Measurements from ENCODE around the gene BCAN.

The BCAN gene

DNA sequence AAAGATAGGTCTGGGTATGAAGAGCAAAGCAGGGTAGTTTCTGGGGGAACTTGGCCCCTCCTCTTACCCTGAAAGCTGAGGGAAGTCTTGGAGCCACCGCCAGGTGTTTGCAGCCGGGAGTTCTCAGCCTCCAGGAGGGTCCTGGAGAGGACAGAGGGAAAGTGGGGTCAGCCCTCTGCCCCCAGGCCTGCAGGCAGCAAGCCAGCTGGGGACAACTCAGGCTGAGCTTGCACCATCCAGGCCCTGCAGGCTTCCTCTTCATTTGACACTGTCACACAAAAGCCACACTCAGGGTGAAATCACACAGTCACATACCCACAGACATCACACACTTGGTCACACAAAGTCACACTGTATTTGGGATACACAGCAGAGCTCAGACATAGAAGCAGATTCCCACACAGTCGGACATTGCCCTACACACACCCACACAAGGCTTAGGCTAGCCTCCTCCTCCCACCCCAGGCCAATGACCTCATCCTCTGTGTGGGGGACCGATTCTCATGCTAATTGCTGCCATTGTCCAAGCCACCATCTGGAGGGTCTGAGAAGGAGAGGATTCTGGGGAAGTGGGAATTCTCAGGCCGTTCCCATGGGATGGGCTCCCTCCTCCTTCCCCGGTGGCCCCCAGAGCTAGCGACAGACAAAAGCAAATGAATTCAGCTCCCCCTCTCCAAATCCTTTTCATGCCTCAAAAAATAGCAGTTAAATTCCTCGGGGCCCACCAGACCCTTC, 31.6 kb downstream of the BCAN start:
- H3K4me3 ChIP-seq (ENCODE audit: low read depth, low read length) = peak overlapping the region; percentile 81

DNA sequence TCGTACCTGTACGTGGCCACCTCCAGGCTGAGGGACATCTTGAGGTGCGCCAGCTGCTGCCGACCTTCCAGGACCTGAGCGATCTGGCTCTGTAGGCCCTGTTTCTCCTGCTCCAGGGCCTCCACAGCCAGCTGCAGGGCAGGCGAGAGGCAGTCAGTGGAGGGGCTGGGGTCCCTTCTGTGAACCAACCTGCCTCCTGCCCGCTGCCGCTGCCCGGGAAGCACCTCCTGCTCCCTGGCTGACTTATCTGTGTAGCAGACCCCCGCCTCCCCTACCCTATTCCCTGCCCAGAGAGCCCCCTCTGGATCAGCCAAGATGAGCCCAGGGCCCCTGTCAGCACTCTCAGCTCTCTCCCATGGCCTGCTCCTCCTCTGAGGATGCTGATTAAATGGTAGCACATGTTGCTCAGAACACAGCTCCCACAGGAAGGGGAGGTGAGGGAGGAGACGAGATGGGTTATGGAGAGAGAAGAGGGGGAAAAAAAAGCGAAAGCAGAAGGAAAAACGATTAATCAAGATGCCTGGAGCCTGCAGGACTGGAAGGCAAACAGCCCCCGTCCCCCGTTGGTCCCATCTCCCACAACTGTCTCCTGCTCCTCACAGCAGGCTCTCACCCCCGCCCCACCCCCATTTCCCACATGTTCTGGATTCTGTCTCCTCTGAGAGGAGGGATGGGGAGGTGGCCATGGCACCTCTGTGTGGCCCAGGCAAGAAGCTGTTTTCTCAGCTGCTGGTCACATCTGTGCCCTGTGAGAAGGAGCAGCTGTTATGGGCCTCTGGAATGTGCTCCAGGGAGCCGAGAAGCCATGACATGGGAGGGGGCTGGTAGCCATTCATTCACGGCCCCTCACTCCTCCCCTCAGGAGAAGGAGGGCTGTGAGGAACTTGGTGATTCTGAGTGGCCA, 33.5 kb downstream of the BCAN start:
- Histone ChIP-seq H3K4me3 (ENCODE audit: low read depth, low read length) (peak overlapping the region; percentile 81), H3K4me1 (ENCODE audit: control insufficient read depth, insufficient read depth, low read length) (peaks cover 46% of the 10 kb centered on the region), H3K9ac (ENCODE audit: low read length) (peak overlapping the region; percentile 96), H3K27ac (ENCODE audit: low read depth, low read length) (peak overlapping the region; percentile 95; the same call in 1 of the 2 replicates), H3K27me3 (ENCODE audit: control insufficient read depth, insufficient read depth, low read length) (no peaks in the 10 kb centered on the region), H3K9me3 (ENCODE audit: control insufficient read depth, insufficient read depth, low read depth, low read length) (no peaks in the 10 kb centered on the region), H3K36me3 (ENCODE audit: control insufficient read depth, insufficient read depth, low read length) (peaks cover 40% of the 10 kb centered on the region)

More for the DNA sequence above, 31.6 kb downstream of the BCAN start:
- Histone ChIP-seq H3K4me1 (ENCODE audit: control insufficient read depth, insufficient read depth, low read length) (peaks cover 64% of the 10 kb centered on the region), H3K27ac (ENCODE audit: low read depth, low read length) (peak overlapping the region; percentile 77), H3K9ac (ENCODE audit: low read length) (peak overlapping the region; percentile 96), H3K27me3 (ENCODE audit: control insufficient read depth, insufficient read depth, low read length) (no peaks in the 10 kb centered on the region), H3K9me3 (ENCODE audit: control insufficient read depth, insufficient read depth, low read depth, low read length) (no peaks in the 10 kb centered on the region), H3K36me3 (ENCODE audit: control insufficient read depth, insufficient read depth, low read length) (peaks cover 40% of the 10 kb centered on the region)

DNA sequence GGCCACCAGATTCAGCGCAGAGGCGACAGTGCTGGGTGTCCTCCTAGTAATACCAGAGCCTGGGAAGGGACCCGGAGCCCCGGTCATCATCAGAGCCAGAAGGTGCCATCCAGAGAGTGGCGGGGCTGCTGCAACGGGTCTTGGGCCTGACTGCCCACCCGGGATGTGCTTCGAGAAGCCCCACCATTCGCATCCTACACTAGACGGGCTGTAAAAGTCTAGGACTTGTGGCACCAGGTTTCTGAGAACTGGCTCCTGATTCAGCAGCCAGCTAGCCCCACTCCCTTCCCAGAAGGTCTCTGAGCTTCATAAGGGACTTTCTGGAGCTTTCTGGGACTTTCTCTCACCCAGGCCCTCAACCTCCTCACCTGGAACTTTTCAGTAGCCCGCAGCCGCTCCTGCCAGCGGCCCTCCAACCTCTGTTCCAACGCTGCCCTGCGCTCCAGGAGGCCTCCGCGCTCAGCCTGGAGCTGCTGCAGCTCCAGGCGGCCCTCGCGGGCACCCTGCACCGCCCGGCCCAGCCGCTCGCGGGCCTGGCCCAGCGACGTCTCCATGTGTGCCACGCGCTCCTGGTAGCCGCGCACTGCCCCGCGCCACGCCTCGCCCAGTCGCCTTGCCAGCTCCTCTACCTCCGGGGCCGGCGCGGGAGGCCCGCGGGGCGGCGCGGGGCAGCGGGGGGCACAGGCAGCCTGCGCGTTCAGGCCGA, 34.4 kb downstream of the BCAN start:
- no peaks in the 10 kb centered on the region for H3K27me3 ChIP-seq (ENCODE audit: control insufficient read depth, insufficient read depth, low read length)
- H3K4me1 ChIP-seq (ENCODE audit: control insufficient read depth, insufficient read depth, low read length) = peaks cover 40% of the 10 kb centered on the region
- H3K4me3 ChIP-seq (ENCODE audit: low read depth, low read length) = peak overlapping the region; percentile 81
- H3K36me3 ChIP-seq (ENCODE audit: control insufficient read depth, insufficient read depth, low read length) = peaks cover 38% of the 10 kb centered on the region
- H3K27ac ChIP-seq (ENCODE audit: low read depth, low read length) = peak overlapping the region; percentile 95; the same call in 1 of the 2 replicates
- peak overlapping the region; percentile 96 for H3K9ac ChIP-seq (ENCODE audit: low read length)
- no peaks in the 10 kb centered on the region for H3K9me3 ChIP-seq (ENCODE audit: control insufficient read depth, insufficient read depth, low read depth, low read length)

DNA sequence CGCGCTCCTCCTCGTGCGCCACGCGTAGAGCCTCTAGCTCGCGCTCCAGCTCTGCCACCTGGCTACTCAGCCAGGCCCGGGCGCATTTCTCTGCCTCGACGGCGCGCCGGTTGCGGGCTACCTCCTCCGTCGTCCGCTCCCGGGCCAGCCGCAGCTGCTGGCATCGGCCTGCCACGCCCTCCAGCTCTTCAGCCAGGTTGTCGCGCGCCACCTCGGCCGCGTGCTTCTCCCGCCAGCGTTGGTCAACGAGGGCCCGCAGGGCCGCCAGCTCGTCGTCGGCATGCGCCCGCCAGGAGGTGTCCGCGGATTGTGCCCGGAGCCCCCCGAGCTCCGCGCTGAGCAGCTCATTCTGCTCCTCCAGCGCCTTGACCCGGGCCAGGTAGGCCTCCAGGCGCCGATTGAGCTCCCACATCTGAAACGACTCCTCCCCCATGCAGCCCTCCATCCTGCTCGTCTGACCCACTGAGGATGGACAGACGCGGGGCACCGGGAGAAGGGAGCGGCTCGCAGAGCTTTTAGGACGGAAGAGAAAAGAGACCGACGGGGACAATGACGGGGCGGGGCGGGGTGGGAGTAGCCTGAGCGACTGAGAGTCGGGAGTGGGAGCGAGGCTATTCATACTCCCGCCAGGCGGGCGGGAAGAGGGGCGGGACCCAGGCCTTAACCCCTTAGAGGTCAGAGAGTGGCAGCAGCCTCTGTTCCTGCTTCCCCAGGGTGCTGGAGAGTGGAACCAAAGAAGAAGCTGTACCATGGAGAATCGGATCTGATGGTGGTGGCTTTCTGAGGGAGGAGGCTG, 35.1 kb downstream of the BCAN start, which contains the start of gene NES:
NES (minus strand) TSS at position 588 of the 796 bp plus-strand sequence; CDS start at position 445, 143 bp downstream.
- H3K27ac ChIP-seq (ENCODE audit: low read depth, low read length) = peak within 1 kb of the TSS; percentile 95; the same call in 1 of the 2 replicates
- H3K9me3 ChIP-seq (ENCODE audit: control insufficient read depth, insufficient read depth, low read depth, low read length) = no peaks in the 10 kb centered on the region
- H3K4me1 ChIP-seq (ENCODE audit: control insufficient read depth, insufficient read depth, low read length) = peaks cover 41% of the 10 kb centered on the region
- H3K36me3 ChIP-seq (ENCODE audit: control insufficient read depth, insufficient read depth, low read length) = peaks cover 30% of the 10 kb centered on the region
- peak within 1 kb of the TSS; percentile 96 for H3K9ac ChIP-seq (ENCODE audit: low read length)
- H3K27me3 ChIP-seq (ENCODE audit: control insufficient read depth, insufficient read depth, low read length) = no peaks in the 10 kb centered on the region
- peak within 1 kb of the TSS; percentile 81 for H3K4me3 ChIP-seq (ENCODE audit: low read depth, low read length)

DNA sequence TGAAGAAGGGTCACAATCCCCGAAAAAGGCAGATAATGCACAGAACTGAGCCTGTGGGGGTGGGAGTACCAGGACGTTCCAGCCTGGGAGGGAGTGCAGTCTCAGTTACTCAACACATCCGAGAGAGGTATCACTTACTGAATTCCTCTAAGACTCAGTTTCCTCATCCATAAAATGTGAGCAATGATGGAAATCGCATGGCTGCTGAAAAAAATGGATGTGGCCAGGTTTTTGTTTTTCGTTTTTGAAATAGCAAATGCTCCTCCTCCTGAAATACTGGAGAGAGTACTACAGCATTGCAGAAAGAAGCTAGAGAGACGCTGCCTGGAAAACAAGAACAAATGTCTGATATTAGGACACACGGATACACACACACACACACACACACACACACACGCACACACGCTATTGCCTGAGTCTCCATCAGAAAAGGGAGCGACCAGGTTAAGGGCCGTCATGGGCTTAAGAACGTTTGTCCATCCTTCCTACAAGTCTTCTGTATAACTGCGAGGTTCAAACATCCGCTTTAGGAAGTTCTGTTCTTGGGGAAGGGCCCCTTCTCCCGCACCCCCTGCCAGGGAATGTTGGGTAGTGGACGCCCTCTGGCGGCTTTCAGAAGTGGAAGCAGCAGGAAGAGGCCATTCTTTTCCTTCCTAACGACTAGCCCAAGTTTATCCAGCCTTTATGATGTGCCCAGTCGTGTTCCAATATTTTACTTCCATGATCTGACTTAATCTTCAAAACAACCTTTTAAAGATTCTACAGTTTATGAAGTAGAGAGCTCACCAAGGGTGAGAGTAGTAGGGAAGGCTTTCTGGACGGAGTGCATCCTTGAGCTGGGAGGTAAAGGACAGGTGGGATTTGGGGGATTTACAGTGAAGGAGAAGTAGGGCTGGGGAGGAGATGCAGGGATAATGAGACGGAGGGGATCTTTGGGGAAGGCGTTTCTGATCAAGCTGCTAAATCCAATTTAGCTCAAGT, 36.0 kb downstream of the BCAN start:
- Histone ChIP-seq H3K4me3 (ENCODE audit: low read depth, low read length) (peak overlapping the region; percentile 81), H3K27me3 (ENCODE audit: control insufficient read depth, insufficient read depth, low read length) (no peaks in the 10 kb centered on the region)

DNA sequence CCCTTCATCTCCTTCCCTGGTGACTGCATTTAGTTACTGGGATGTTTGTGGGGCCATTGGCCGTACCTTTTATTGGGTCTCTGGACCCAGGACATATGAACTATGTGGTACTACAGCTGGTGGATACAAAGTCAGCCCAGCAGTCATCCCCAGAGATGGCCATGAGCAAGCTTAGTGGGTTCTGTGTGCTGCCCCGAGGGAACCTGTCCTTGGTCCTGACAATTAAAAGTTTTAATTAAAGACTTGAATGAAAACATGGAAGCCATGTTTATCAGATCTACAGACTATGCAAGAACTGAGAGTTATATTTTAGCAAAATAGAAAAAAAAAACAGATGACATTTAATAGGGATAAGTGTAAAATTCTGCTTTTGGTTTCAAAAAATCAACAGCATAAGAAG, 38.1 kb downstream of the BCAN start:
- H3K4me3 ChIP-seq (ENCODE audit: low read depth, low read length) = no peak overlapping the region
- peaks cover 25% of the 10 kb centered on the region for H3K4me1 ChIP-seq (ENCODE audit: control insufficient read depth, insufficient read depth, low read length)
- no peaks in the 10 kb centered on the region for H3K27me3 ChIP-seq (ENCODE audit: control insufficient read depth, insufficient read depth, low read length)
- peaks cover 4% of the 10 kb centered on the region for H3K36me3 ChIP-seq (ENCODE audit: control insufficient read depth, insufficient read depth, low read length)
- no peak overlapping the region for H3K27ac ChIP-seq (ENCODE audit: low read depth, low read length)
- H3K9me3 ChIP-seq (ENCODE audit: control insufficient read depth, insufficient read depth, low read depth, low read length) = no peaks in the 10 kb centered on the region
- no peak overlapping the region for H3K9ac ChIP-seq (ENCODE audit: low read length)

More for the DNA sequence above, 36.0 kb downstream of the BCAN start:
- peak overlapping the region; percentile 45 for H3K9ac ChIP-seq (ENCODE audit: low read length)
- H3K27ac ChIP-seq (ENCODE audit: low read depth, low read length) = no peak overlapping the region
- H3K9me3 ChIP-seq (ENCODE audit: control insufficient read depth, insufficient read depth, low read depth, low read length) = no peaks in the 10 kb centered on the region
- peaks cover 21% of the 10 kb centered on the region for H3K36me3 ChIP-seq (ENCODE audit: control insufficient read depth, insufficient read depth, low read length)
- H3K4me1 ChIP-seq (ENCODE audit: control insufficient read depth, insufficient read depth, low read length) = peaks cover 41% of the 10 kb centered on the region

DNA sequence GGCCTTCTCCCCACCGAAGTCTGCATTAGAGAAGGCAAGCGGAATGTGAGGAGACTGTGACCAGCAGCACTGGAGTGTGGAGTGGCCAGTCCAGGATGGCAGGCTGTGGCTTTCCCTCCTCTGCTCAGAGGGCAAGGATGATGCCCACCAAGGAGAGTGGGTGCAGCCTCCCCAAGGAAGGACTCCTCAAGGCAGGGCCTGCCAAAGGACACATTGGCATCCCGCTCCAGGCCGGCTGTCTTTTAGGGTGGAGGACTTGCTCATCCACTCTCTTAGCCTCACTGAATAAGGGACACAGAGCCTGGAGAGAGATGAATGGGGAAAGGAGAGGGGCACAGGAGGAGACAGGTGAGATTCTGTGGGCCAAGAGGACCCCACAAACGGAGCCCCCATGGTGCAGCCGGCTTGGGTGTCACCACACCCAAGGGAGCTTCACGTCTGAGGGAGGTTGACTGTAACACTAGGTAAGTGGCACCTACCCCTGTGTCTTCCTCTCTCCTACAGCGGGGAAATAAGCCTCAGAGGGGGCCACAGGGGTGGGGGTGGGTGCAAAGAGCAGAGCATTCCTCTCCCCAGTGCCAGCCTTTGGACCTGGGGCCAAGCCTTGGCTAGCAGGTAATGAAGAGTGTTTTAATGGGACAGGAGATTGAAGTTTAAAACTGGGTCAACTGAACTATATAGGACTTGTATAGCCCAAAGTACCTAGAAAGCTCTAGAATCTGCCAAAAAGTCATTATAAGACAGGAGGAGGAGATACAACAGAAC, 39.5 kb downstream of the BCAN start:
- H3K9me3 ChIP-seq (ENCODE audit: control insufficient read depth, insufficient read depth, low read depth, low read length) = no peaks in the 10 kb centered on the region
- no peak overlapping the region for H3K9ac ChIP-seq (ENCODE audit: low read length)
- H3K4me1 ChIP-seq (ENCODE audit: control insufficient read depth, insufficient read depth, low read length) = peaks cover 14% of the 10 kb centered on the region
- H3K36me3 ChIP-seq (ENCODE audit: control insufficient read depth, insufficient read depth, low read length) = no peaks in the 10 kb centered on the region
- no peak overlapping the region for H3K4me3 ChIP-seq (ENCODE audit: low read depth, low read length)
- H3K27ac ChIP-seq (ENCODE audit: low read depth, low read length) = no peak overlapping the region
- H3K27me3 ChIP-seq (ENCODE audit: control insufficient read depth, insufficient read depth, low read length) = no peaks in the 10 kb centered on the region

DNA sequence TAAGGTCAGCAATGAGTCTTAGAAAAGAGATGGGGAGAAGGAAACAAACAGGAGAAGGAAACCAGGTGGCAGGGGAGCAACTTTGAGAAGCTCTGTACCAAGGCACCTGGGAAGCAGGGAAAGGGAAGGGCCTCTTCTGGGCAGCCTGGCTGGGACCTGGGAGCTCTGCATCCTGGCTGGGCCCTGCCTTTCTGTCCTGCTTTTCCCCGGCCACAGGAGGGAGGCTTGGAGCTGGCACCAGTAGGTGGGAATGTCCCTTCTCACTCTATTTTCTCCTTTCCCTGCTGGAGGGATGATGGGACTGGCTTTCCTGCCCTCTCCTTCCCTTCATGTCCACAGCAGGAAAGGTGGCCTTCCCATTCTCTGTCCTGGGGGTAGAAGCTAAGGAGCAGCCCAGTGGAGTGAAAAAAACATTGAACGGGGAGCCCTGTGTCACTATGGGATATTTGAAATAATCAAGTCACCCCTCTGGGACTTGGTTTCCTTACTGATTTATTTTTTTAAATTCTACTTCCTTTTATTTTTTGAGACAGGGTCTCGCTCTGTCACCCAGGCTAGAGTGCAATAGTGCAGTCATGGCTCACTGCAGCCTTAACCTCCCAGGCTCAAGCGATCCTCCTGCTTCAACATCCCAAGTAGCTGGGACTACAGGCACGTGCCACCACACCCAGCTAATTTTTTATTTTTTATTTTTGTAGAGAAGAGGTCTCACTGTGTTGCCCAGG, 40.4 kb downstream of the BCAN start:
- peaks cover 14% of the 10 kb centered on the region for H3K4me1 ChIP-seq (ENCODE audit: control insufficient read depth, insufficient read depth, low read length)
- H3K27ac ChIP-seq (ENCODE audit: low read depth, low read length) = no peak overlapping the region
- H3K27me3 ChIP-seq (ENCODE audit: control insufficient read depth, insufficient read depth, low read length) = no peaks in the 10 kb centered on the region
- no peaks in the 10 kb centered on the region for H3K9me3 ChIP-seq (ENCODE audit: control insufficient read depth, insufficient read depth, low read depth, low read length)
- no peak overlapping the region for H3K4me3 ChIP-seq (ENCODE audit: low read depth, low read length)
- no peaks in the 10 kb centered on the region for H3K36me3 ChIP-seq (ENCODE audit: control insufficient read depth, insufficient read depth, low read length)
- no peak overlapping the region for H3K9ac ChIP-seq (ENCODE audit: low read length)

Measured in HUES6 (cell line).